Fibroblast of skin of right biceps (primary cell): ENCODE measurements around the gene LIN7C.
"Not testable (repeated sequence)": the region's sequence is repeated elsewhere in the genome, so short reads cannot be mapped to it uniquely, and the experiment has no call there.

Experiments used
- DNase-seq: peaks from one replicate; pipeline ENCODE4 v3.0.0-alpha.2; 2013

Gene LIN7C

GRCh38 chr11:27468995-27469695 lies 37.4 kb downstream of the LIN7C start:
- DNase-seq, result no peak

- peak; percentile 83 for DNase-seq
These were observed 38.2 kb downstream of the LIN7C start for GRCh38 chr11:27468209-27468994.

- no peak for DNase-seq
These were observed 39.2 kb downstream of the LIN7C start for GRCh38 chr11:27467181-27467913.

GRCh38 chr11:27466363-27466762 lies 40.2 kb downstream of the LIN7C start:
- DNase-seq, result no peak

GRCh38 chr11:27465629-27466028 lies 40.9 kb downstream of the LIN7C start:
- DNase-seq, result no peak

- no peak for DNase-seq
These were observed 41.7 kb downstream of the LIN7C start for GRCh38 chr11:27464909-27465308.

- peak; percentile 69 for DNase-seq
These were observed 42.3 kb downstream of the LIN7C start for GRCh38 chr11:27464289-27464696.

GRCh38 chr11:27462543-27462942 lies 44.0 kb downstream of the LIN7C start:
- no peak for DNase-seq

- DNase-seq, result no peak
These were observed 46.2 kb downstream of the LIN7C start for GRCh38 chr11:27460158-27460978.

GRCh38 chr11:27459191-27459590 lies 47.4 kb downstream of the LIN7C start:
- DNase-seq, result no peak

- DNase-seq, result no peak
These were observed 48.4 kb downstream of the LIN7C start for GRCh38 chr11:27458182-27458581.

GRCh38 chr11:27456795-27457329 lies 49.7 kb downstream of the LIN7C start:
- no peak for DNase-seq

- peak; percentile 81 for DNase-seq
These were observed 50.3 kb downstream of the LIN7C start for GRCh38 chr11:27456140-27456794.

- DNase-seq, result no peak
These were observed 50.9 kb downstream of the LIN7C start for GRCh38 chr11:27455667-27456066.

- DNase-seq, result no peak
These were observed 52.9 kb downstream of the LIN7C start for GRCh38 chr11:27453701-27454100.

GRCh38 chr11:27452147-27452546 lies 54.4 kb downstream of the LIN7C start:
- no peak for DNase-seq

GRCh38 chr11:27451244-27451965 lies 55.2 kb downstream of the LIN7C start:
- peak; percentile 52 for DNase-seq

GRCh38 chr11:27448184-27448540 lies 58.4 kb downstream of the LIN7C start:
- DNase-seq, result not testable (repeated sequence)

GRCh38 chr11:27447288-27448183 lies 59.0 kb downstream of the LIN7C start:
- DNase-seq, result peak; percentile 87

- no peak for DNase-seq
These were observed 60.9 kb downstream of the LIN7C start for GRCh38 chr11:27445625-27446024.
